GM23248 (cell line): ENCODE measurements around the gene A1BG.

Source experiments
- EZH2 ChIP-seq: fragments of 200-600 bp; sonication (generic); IDR thresholded peaks from 2 replicates; pipeline ENCODE4 v1.6.1; 2018; ENCODE audit warnings: antibody characterized with exemption, mild to moderate bottlenecking; ENCODE audit not compliant: insufficient read depth, poor library complexity, severe bottlenecking
- EZH2phosphoT487 ChIP-seq: fragments of 200-600 bp; sonication (generic); IDR thresholded peaks from 2 replicates; pipeline ENCODE4 v1.6.1; 2018; ENCODE audit warnings: antibody characterized with exemption, moderate library complexity, mild to moderate bottlenecking, low read depth; ENCODE audit not compliant: insufficient read depth

DNA sequence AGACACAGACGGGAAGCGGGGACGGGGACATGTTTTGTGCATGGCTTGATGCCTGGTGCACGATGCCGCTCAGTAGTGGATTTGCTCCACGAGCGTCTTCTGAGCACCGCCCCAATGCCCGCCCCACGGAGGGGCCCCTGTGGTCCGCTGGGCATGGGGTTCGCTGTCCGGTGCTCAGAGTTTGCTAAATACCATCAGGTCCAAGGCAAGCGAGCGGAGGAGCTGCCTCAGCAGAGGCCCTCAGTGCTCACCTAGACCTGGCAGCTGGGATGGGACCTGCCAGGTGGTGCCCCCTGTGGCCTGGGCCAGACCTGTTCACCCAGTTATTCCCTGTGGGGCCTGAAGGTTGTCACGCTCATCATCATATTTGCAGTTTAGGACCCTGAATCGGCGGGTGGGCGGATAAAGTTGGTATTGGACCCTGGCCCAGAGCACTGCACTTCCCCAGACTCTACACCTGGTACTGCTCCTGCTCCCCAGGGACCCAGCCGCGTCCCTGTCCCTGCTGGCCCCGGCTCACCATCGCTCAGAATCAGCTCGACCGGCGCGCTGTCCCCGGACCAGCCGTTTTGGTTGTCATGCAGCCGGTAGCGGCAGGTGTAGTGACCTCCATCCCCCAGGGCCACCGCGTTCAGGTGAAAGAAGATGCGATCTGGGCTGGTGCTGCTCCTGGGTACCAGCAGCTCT is 2.3 kb downstream of the A1BG start:
- TF ChIP-seq EZH2phosphoT487 (no peak), EZH2 (no peak)
